Activated CD8-positive, alpha-beta T cell treated with anti-CD3 and anti-CD28 coated beads, Interleukin-2, amount 10 ng/mL, durations not matched to agents 7 days and 5 days (primary cell): ENCODE measurements around the gene BROX. TPM values are rescaled to one million over a fixed set of nuclear protein-coding genes. Genes with fewer than 3 reads are reported as not detected.
"Not testable (repeated sequence)": the region's sequence is repeated elsewhere in the genome, so short reads cannot be mapped to it uniquely, and the experiment has no call there.

Source experiments
- ATAC-seq: fragments of 150-1000 bp; cut with Tn5 transposase; one replicate; pipeline ENCODE4 v1.10.0; 2021; ENCODE audit warnings: moderate library complexity
- CTCF ChIA-PET: fragments of 350-600 bp; sonication (Branson Sonifier 250); formaldehyde crosslinking; loops from one replicate; lab custom pipeline; 2021; ENCODE audit warnings: antibody characterized with exemption; lab: Charles Lee
- POLR2A ChIA-PET: fragments of 350-600 bp; sonication (Branson Sonifier 250); formaldehyde crosslinking; loops from one replicate; lab custom pipeline; 2021; ENCODE audit warnings: antibody characterized with exemption; lab: Charles Lee
- DNase-seq: peaks from one replicate; pipeline ENCODE4 v3.0.0-alpha.2; 2020
- H3K27ac Mint-ChIP-seq: one replicate; pipeline ENCODE4 v1.8.0; 2021; ENCODE audit warnings: mild to moderate bottlenecking, mixed read lengths
- H3K27me3 Mint-ChIP-seq: one replicate; pipeline ENCODE4 v1.8.0; 2021; ENCODE audit warnings: low read depth, mixed read lengths
- H3K36me3 Mint-ChIP-seq: one replicate; pipeline ENCODE4 v1.8.0; 2021; ENCODE audit warnings: low read depth, mixed read lengths
- H3K4me1 Mint-ChIP-seq: one replicate; pipeline ENCODE4 v1.8.0; 2021; ENCODE audit warnings: low read depth, mixed read lengths
- H3K4me3 Mint-ChIP-seq: one replicate; pipeline ENCODE4 v1.8.0; 2021; ENCODE audit warnings: mild to moderate bottlenecking, mixed read lengths
- H3K9me3 Mint-ChIP-seq: one replicate; pipeline ENCODE4 v1.8.0; 2022; ENCODE audit warnings: mixed read lengths; ENCODE audit not compliant: insufficient read depth
- total RNA-seq, 2 experiments: library from RNA; stranded (reverse); gene quantifications; one replicate each; pipeline ENCODE4 v1.2.3, GENCODE V29; 2021

The BROX gene, protein sequence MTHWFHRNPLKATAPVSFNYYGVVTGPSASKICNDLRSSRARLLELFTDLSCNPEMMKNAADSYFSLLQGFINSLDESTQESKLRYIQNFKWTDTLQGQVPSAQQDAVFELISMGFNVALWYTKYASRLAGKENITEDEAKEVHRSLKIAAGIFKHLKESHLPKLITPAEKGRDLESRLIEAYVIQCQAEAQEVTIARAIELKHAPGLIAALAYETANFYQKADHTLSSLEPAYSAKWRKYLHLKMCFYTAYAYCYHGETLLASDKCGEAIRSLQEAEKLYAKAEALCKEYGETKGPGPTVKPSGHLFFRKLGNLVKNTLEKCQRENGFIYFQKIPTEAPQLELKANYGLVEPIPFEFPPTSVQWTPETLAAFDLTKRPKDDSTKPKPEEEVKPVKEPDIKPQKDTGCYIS
- 10 to 100 TPM; 38.1 to 41.6 TPM for total RNA-seq

DNA sequence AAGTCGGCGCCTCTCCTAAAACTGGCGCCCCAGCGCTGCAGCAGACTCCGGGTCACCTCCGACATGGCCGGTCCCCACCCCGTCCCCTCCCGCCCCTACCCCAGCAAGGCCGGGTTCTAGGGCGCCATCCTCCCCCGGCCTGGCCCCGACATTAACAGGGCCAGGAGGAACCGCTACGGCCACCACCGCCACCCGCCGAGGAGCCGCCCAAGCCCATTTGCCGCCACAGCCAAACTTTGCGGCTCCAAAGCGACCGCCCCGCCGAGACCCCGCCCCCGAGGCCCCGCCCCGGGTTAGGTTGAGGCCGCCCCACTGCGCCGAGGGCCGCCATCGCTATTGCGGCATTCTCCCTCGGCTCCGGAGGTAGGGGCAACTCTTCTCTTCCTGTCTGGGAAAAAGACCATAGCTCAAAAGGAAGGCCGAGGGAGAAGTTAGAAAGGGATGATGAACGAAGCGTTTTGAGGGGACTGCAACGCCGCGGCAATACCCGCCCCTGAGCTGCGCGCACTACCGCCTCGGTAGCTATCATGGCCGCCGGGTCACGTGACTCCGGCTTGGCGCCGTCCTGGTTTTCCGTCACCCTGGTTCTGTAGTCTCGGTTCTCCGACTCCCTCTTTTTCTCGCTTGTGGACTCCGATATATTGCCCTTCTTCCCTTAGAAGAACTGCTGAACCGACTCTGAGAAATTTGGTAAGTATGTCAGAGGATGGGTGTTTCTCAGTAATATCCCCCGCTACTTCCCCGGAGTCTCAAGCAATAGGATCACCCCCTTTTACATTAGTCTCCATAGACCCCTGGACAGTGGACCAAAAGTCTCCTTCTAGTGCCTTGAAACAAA is at the start of gene BROX, which contains the start of gene AIDA:
TSS of gene BROX (plus strand) at position 312 of the 838 bp plus-strand sequence. CDS start 3,136 bp downstream, outside the sequence.
TSS of gene AIDA (minus strand) at position 239 of the 838 bp plus-strand sequence. CDS start at position 65, 174 bp downstream.
- ChIA-PET CTCF (interaction anchor here (0.6 to 1.7 kb wide), 11 partner anchors 12 to 377 kb away, joined by 3 to 21 read pairs (median 3); no protein-coding TSS in a partner anchor), POLR2A (interaction anchor here (0.8 to 2.4 kb wide), 19 partner anchors 9 to 935 kb away, joined by 3 to 47 read pairs (median 5); partner anchors contain the start of gene TAF1A)
- ATAC-seq, result peak; percentile 82
- no peaks in the 10 kb centered on the region for H3K9me3 Mint-ChIP-seq
- H3K27me3 Mint-ChIP-seq, result no peaks in the 10 kb centered on the region
- peak; percentile 93 for DNase-seq
- peak within 1 kb of the TSS; percentile 98 for H3K4me3 Mint-ChIP-seq
- peak within 1 kb of the TSS; percentile 100 for H3K27ac Mint-ChIP-seq
- H3K36me3 Mint-ChIP-seq, result peaks cover 60% of the 10 kb centered on the region
- H3K4me1 Mint-ChIP-seq, result peaks cover 41% of the 10 kb centered on the region

DNA sequence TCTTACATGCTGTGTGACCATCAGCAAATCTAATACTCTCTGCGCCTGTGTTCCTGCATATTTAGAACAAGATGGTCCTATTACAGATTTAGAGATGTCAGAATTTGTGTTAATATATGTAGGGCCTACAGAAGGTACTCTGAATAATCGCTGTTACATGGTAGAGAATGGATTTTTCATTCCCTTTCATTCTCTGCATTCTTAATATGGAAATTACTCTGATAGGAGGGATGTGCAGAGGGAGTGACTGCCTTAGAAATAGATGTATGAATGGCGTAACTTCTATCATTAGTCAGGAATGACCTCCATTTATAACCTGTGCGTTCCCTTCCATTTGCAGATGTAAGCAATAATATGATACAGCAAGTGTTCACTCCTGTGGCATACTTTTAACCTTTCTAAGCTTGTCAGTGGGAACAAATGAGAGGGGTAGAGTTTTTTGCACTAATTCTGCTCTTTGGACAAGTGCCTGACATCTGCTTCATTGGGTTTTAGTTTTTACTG is 48.9 kb upstream of the BROX start:
- Mint-ChIP-seq H3K27me3 (no peaks in the 10 kb centered on the region), H3K4me1 (peaks cover 14% of the 10 kb centered on the region), H3K9me3 (no peaks in the 10 kb centered on the region), H3K4me3 (no peak overlapping the region), H3K27ac (no peak overlapping the region), H3K36me3 (peaks cover 62% of the 10 kb centered on the region)
- DNase-seq, result no peak
- ATAC-seq, result no peak
- POLR2A ChIA-PET, result interaction anchor here (0.6 kb wide), 1 partner anchor 9 kb away, joined by 3 read pairs; no protein-coding TSS in a partner anchor
- CTCF ChIA-PET, result interaction anchor here (1.9 kb wide), 1 partner anchor 29 kb away, joined by 6 read pairs; no protein-coding TSS in a partner anchor

DNA sequence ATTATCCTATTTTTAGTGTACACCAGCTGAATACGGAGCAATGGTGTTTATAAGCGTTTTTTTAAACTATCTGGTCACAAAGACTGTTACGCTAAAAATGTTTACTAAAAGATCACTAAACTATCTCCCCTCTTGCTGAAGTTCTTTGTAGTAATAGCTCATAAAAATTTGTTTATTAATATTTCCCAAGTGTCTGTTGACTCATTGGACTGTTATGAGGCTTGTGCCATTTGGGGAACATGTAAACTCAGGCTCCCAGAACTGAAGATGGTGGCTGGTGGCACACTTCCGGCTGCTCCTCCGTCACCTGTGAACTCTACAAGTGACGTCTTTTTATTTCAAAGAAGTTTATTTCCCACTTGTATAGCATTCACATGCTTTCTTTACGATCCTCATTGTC is 46.4 kb upstream of the BROX start:
- no peaks in the 10 kb centered on the region for H3K27me3 Mint-ChIP-seq
- no peak overlapping the region for H3K27ac Mint-ChIP-seq
- POLR2A ChIA-PET, result interaction anchor here (1.7 kb wide), 1 partner anchor 47 kb away, joined by 6 read pairs; the partner anchor contains the start of gene BROX
- peaks cover 25% of the 10 kb centered on the region for H3K4me1 Mint-ChIP-seq
- CTCF ChIA-PET, result no interaction called here
- ATAC-seq (no peak), DNase-seq (no peak)
- H3K4me3 Mint-ChIP-seq, result no peak overlapping the region
- H3K36me3 Mint-ChIP-seq, result peaks cover 55% of the 10 kb centered on the region
- no peaks in the 10 kb centered on the region for H3K9me3 Mint-ChIP-seq

DNA sequence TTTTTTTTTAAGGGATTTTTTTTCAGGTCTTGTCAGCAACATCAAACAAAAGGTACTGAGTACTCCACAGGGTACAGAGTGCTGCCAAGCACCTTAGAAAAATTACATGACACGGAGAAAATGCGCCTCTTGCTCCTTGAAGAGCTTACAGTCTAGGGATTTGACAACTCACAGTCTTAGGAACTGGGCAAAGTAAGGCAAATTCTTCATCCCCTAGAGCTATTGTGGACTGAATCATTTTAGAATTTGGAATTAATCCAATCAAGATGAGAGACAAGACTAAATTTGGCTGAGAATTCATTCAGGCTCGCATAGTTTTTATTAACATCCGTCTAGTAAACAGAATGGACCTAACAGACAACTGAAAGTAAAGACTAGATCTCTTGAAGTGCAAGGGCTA is 44.2 kb upstream of the BROX start:
- CTCF ChIA-PET, ATAC-seq, H3K27me3 Mint-ChIP-seq, H3K9me3 Mint-ChIP-seq, POLR2A ChIA-PET, DNase-seq, H3K4me3 Mint-ChIP-seq, H3K27ac Mint-ChIP-seq: not testable (repeated sequence)
- H3K36me3 Mint-ChIP-seq, result peaks cover 55% of the 10 kb centered on the region
- peaks cover 21% of the 10 kb centered on the region for H3K4me1 Mint-ChIP-seq

DNA sequence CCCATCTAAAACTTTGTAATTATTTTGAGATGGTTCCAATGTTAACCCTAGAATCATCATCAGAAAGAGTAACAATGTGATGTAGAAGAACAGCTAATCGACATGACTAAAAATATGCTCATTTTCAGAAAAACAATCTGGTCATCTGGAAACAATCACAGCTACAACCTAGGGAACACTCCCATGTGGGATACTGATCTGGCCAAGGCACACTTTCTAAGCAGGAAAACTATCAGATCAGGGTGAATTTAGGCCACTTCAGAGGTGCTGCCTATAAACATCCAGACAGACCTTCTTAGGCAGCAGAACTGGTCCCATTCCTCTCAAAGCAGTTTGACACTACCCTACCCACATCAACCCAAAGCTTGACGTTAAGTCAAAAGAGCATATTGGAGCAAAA is 43.3 kb upstream of the BROX start:
- H3K4me3 Mint-ChIP-seq, POLR2A ChIA-PET, DNase-seq, H3K27me3 Mint-ChIP-seq, CTCF ChIA-PET, H3K27ac Mint-ChIP-seq, H3K9me3 Mint-ChIP-seq, ATAC-seq: not testable (repeated sequence)
- peaks cover 51% of the 10 kb centered on the region for H3K36me3 Mint-ChIP-seq
- peaks cover 21% of the 10 kb centered on the region for H3K4me1 Mint-ChIP-seq

DNA sequence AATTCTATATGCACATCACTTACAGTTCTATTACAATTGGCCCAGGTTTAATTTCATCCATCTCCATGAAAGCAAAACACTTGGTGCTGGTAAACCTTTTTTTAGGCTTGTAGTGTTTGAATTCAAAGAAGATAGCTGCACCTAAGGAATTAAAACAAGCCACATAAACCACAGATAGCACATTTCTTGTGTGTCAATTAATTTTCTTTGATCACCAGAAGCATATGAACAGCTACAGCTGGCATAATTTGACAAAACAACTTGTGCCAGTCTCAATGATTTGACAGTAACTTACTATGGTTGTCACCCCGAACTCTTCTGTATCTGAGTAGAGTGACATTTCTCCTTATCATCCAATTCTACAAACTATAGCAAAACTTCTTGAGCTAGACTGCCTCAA is 42.3 kb upstream of the BROX start:
- H3K27me3 Mint-ChIP-seq, result no peaks in the 10 kb centered on the region
- H3K9me3 Mint-ChIP-seq, result no peaks in the 10 kb centered on the region
- POLR2A ChIA-PET, result no interaction called here
- no peak for ATAC-seq
- H3K36me3 Mint-ChIP-seq, result peaks cover 57% of the 10 kb centered on the region
- no peak overlapping the region for H3K4me3 Mint-ChIP-seq
- CTCF ChIA-PET, result interaction anchor here (1.0 kb wide), 1 partner anchor 454 kb away, joined by 3 read pairs; no protein-coding TSS in a partner anchor
- peak overlapping the region; percentile 52 for H3K27ac Mint-ChIP-seq
- H3K4me1 Mint-ChIP-seq, result peaks cover 21% of the 10 kb centered on the region
- no peak for DNase-seq

DNA sequence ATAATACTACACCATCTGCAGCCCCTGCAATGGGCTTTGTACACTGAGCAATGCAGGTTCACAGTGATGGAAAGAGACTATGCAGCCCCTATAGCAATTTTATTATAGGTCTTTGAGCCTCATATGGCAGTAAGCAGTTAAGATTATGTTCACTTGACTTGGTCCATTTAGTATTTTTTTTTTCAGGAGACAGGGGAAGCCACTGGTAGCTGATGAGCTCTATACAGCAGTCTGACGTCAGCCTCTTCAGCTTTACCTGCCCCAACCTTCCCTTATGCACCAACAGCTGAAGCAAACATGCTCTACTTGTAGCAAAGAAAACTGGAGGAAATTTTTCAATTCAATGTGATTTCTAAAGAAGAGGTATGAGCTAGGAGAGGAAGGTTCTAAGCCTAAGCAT is 32.3 kb upstream of the BROX start:
- DNase-seq, result no peak
- H3K4me1 Mint-ChIP-seq, result no peaks in the 10 kb centered on the region
- CTCF ChIA-PET, result interaction anchor here (1.0 kb wide), 1 partner anchor 18 kb away, joined by 3 read pairs; no protein-coding TSS in a partner anchor
- POLR2A ChIA-PET, result no interaction called here
- no peaks in the 10 kb centered on the region for H3K27me3 Mint-ChIP-seq
- peaks cover 41% of the 10 kb centered on the region for H3K36me3 Mint-ChIP-seq
- no peak for ATAC-seq
- H3K27ac Mint-ChIP-seq, result no peak overlapping the region
- H3K4me3 Mint-ChIP-seq, result no peak overlapping the region
- H3K9me3 Mint-ChIP-seq, result no peaks in the 10 kb centered on the region

DNA sequence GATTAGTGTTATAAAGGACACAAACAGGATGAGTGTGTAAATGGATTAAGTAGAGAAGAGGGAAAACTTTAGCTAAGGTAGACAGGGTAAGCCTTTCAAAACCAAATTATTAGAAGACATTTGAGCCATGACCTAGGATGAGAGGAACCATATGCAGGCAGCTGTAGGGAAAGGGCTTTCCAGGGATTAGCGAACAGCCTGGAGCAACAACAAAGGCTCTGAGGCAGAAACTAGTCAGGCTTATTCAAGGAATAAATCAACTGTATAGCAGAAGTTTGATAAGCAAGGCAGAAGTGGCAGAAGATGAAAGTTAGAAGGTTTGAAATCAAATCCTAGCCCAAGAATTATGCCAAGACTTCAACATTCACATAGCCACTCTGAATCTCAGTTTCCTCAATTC is 21.3 kb upstream of the BROX start:
- CTCF ChIA-PET, result interaction anchor here (0.9 kb wide), 1 partner anchor 57 kb away, joined by 3 read pairs; no protein-coding TSS in a partner anchor
- H3K27ac Mint-ChIP-seq, result no peak overlapping the region
- no peak for ATAC-seq

DNA sequence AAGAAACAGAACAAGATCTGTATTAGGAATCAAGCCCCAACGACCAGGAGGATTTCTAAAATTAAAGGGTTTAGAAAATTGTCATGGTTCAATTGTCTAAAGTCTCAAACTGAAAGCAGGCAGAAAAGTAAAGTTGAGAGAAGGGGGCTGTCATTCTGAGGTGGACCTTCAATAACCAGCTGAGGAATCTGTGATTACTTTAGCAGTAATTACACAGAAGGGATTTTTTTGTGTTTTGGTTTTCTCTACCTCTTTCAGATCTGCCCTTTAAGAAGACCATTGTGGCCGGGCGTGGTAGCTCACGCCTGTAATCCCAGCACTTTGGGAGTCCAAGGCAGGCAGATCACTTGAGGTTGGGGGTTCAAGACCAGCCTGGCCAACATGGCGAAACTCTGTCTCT is 17.4 kb upstream of the BROX start:
- no peak for ATAC-seq
- Mint-ChIP-seq H3K27me3 (no peaks in the 10 kb centered on the region), H3K9me3 (no peaks in the 10 kb centered on the region), H3K27ac (no peak overlapping the region), H3K4me3 (no peak overlapping the region), H3K4me1 (peaks cover 4% of the 10 kb centered on the region), H3K36me3 (peaks cover 25% of the 10 kb centered on the region)
- ChIA-PET CTCF (no interaction called here), POLR2A (no interaction called here)
- no peak for DNase-seq

More for the DNA sequence above, 21.3 kb upstream of the BROX start:
- Mint-ChIP-seq H3K4me1 (peaks cover 1% of the 10 kb centered on the region), H3K36me3 (peaks cover 29% of the 10 kb centered on the region), H3K9me3 (no peaks in the 10 kb centered on the region), H3K27me3 (no peaks in the 10 kb centered on the region), H3K4me3 (no peak overlapping the region)
- no peak for DNase-seq
- POLR2A ChIA-PET, result no interaction called here

DNA sequence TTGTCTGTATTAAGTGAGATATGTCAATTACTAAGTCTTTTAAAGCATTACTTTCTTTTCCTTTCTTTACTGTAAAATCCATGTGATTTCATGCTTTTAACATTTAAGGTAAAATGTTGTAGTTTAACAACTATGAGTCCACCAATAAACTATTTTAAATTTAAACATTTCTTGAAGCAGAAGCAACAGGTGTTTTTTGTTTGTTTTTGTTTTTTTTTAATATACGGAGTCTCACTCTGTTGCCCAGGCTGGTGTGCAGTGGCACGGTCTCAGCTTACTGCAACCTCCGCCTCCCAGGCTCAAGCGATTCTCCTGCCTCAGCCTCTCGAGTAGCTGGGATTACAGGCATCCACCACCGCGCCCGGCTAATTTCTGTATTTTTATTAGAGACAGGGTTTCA is 15.6 kb upstream of the BROX start:
- ChIA-PET POLR2A (interaction anchor here (0.8 kb wide), 1 partner anchor 16 kb away, joined by 3 read pairs; no protein-coding TSS in a partner anchor), CTCF (no interaction called here)
- H3K4me3 Mint-ChIP-seq, result no peak overlapping the region
- no peak overlapping the region for H3K27ac Mint-ChIP-seq
- no peaks in the 10 kb centered on the region for H3K27me3 Mint-ChIP-seq
- peaks cover 28% of the 10 kb centered on the region for H3K36me3 Mint-ChIP-seq
- ATAC-seq (no peak), DNase-seq (no peak)
- peaks cover 4% of the 10 kb centered on the region for H3K4me1 Mint-ChIP-seq
- H3K9me3 Mint-ChIP-seq, result no peaks in the 10 kb centered on the region

DNA sequence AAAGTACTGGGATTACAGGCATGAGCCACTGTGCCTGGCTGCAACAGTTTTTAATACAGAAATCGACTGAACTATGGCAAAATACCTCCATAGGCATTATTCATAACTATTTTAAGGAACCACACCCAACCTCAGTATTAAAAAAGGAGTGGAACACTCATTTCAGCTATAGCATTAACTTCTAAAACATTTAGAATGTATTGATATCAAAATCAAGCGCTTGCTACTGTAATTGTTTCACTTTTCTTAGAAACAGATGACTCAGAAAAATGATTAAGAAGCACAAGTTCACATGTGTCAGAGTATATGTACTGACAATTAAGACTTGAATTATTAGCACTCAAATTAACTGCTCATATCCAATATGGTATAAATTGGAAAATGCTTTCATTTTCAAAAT is 15.2 kb upstream of the BROX start:
- CTCF ChIA-PET, result interaction anchor here (1.4 kb wide), 1 partner anchor 17 kb away, joined by 3 read pairs; no protein-coding TSS in a partner anchor
- H3K9me3 Mint-ChIP-seq, result no peaks in the 10 kb centered on the region
- no peak overlapping the region for H3K4me3 Mint-ChIP-seq
- peaks cover 4% of the 10 kb centered on the region for H3K4me1 Mint-ChIP-seq
- DNase-seq, result no peak
- POLR2A ChIA-PET, result interaction anchor here (0.8 kb wide), 1 partner anchor 16 kb away, joined by 3 read pairs; no protein-coding TSS in a partner anchor
- no peaks in the 10 kb centered on the region for H3K27me3 Mint-ChIP-seq
- no peak for ATAC-seq
- peaks cover 27% of the 10 kb centered on the region for H3K36me3 Mint-ChIP-seq
- H3K27ac Mint-ChIP-seq, result no peak overlapping the region
